OCI-LY3 (cell line): ENCODE measurements around the gene CCDC69.

Source experiments
- CTCF ChIP-seq: fragments of 200-600, 300-600 bp; sonication (generic); IDR thresholded peaks from 2 replicates; pipeline ENCODE4 v1.5.1; 2014; ENCODE audit warnings: antibody characterized with exemption, low read length, low read depth
- EZH2phosphoT487 ChIP-seq: fragments of 200-600 bp; shearing (Covaris generic); IDR thresholded peaks from 2 replicates; pipeline ENCODE4 v1.6.1; 2018; ENCODE audit warnings: antibody characterized with exemption, mixed run types, low read depth

- TF ChIP-seq CTCF (no peak), EZH2phosphoT487 (no peak)
Measured at GRCh38 chr5:151250346-151251000, 26.6 kb upstream of the CCDC69 start.
